GM21526 (cell line): Measurements from ENCODE around the gene NAP1L4.

Experiments
- ATAC-seq: cut with Tn5 transposase; IDR thresholded peaks from one replicate; pipeline ENCODE4 v1.9.1; 2021; ENCODE audit warnings: moderate library complexity; ENCODE audit not compliant: unreplicated experiment, low FRiP score

The NAP1L4 gene

DNA sequence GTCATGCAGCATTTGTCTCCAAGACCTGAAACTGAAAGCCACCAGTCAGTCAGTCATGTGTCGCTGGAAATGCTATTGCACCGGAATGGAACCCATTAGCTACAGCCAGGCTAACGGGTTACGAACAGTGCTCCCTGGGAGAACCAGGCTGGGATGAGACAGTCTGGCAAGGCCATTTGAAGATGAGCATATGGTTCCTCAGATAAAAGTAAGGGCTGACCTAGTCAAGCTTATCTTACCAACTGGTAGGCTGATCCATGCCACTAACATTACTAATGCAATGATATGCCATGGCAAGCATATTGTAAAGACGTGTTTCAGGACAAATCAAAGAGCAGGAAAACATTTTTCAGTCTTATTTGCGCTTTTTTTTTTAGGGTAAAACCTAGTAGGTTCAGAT, 28.4 kb downstream of the NAP1L4 start:
- no peak for ATAC-seq

DNA sequence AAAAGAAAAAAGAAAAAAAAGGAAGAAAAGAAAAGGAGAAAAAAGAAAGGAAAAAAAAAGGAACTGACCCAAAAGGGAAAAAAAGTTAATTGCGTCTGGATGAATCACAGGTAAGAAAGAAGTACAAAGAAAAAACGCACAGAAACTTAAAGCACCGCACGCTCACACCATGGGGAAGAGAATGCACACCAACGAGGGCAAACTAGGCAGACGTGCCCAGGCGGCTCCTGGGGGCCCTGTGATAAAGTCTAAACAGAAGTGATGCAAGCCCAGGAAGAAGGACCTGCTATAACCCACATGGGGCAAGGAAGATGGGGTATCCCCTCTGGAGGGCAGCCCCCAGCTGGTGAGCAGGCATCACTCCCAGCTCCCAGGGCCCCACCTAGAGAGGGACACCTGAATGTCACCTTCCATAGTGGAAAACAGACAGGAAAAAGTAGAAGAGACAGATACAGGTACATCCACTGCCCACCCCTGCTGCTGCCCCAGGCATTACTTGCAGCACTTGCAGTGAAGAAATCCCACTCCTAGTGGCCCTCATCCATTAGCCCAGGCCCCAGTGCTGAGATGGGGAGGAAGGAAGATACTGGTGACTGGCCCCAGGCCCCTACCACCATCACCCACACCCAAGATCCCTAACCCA, 28.9 kb downstream of the NAP1L4 start:
- ATAC-seq = no peak

DNA sequence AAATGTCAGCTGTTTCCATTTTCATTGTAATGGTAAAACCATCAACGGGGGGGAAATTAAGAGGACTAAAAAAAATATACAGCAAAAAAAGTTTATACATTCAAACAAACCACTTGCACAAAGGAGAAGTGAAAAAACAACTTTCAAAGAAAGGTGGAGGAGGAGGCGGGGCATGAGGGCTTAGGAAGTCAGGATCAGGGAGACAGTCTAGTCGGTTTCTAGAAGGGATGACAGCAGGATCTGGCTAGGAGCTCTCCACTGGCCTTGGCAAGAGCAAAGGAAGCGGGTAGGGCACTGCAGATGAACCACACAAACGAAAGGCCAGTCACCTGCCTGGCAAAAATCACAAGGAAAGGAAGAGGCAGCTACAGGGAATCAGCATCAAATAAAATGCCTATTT, 31.0 kb downstream of the NAP1L4 start:
- no peak for ATAC-seq

DNA sequence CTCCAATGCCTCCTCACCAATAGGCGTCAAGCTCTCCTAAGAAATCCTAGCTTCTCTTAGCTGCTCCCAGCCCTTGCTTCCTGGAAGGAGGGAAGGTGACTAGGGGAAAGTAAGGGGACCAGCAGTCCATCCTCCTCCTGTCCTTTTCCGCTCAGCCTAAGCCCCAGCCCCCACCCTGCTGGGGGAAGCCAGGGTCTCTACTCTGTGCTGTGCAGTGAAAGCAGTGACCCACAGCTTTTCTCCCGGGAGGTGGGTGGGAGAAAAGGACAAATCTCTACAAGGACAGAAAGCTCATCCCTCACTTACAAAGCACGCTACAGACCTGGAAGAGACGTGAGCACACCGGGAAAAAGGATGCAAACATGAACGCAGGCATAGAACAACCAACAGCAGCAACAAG, 32.0 kb downstream of the NAP1L4 start:
- no peak for ATAC-seq

DNA sequence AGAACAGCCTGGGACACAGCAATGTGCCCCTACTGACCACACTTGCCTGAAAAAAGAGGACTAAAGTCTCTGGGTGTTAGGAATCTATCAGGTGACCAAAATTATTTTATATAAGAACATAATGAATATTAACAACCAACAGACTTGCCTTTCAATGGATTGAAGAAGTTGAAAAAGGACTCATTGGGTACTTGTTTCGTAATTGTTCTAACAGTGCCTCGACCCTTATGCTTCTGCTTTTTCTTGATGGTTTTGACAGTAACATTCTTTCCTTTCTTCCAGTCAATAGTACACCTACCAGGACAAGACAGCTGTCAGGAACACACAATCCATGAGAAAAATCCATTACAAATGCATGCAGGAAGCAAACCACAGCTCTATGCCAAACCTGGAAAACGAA, 33.9 kb downstream of the NAP1L4 start:
- no peak for ATAC-seq

DNA sequence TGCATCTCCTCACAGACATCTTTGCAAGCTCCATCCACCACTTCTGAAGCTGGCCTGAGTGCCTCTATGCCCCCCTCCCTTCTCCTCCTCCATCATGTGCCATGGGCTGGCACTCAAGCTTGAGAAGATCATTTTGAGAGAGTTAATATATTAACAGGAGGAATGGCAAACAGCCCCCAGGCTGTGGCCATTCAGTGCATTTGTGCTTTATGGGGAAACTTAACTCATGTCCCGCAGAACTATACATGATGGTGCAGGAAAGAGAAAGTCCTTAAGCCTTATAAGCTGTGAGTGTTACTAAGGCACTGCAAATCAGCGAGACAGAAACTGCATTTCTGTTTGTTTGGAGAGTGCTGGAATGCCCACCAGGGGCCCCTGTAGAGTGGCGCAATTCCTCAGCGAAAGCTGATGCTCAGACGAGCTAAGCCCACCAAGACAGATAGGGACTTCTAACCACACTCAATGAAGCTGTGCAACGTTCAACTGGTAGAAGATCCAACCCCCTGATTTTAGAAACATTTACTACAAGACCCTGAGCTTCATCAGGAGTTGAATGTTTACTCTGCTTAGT, 36.1 kb downstream of the NAP1L4 start:
- no peak for ATAC-seq

DNA sequence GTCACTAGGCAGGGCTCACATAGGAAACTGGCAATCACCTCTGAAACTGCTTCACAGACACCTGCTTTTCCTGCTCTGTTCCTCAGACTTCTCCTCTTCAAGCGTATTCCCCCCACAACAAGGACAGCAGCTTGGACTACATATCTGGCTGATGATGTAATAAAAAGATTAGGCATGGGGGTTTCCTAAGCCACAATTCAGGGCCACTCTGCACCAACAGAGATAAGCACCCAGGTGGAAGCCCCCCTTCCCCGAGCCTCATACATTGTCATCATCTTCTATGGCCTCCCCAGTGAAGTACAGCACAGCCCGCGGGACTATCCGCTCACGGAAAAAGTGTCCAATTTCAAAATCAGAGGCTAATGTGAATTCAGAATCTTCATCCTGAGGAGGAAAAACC, 37.9 kb downstream of the NAP1L4 start:
- no peak for ATAC-seq

DNA sequence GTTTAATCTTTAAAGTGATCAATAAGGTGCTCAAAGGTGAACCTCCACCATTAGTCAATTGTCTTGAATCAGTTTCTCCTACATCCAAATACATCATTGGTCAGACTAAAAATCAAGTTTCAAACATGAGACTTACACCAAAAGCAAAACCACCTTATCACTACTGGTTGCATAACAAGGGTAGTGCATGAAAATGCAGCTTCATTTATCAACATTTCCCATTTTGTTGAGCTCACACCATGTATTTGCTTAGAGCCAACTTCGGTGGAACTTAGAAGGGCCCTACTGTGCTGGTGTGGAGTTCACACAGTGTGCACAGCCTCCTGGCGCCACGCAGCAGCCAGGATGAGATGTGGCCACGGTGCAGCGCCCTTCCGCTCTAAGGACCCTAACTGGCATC, 39.8 kb downstream of the NAP1L4 start:
- no peak for ATAC-seq

DNA sequence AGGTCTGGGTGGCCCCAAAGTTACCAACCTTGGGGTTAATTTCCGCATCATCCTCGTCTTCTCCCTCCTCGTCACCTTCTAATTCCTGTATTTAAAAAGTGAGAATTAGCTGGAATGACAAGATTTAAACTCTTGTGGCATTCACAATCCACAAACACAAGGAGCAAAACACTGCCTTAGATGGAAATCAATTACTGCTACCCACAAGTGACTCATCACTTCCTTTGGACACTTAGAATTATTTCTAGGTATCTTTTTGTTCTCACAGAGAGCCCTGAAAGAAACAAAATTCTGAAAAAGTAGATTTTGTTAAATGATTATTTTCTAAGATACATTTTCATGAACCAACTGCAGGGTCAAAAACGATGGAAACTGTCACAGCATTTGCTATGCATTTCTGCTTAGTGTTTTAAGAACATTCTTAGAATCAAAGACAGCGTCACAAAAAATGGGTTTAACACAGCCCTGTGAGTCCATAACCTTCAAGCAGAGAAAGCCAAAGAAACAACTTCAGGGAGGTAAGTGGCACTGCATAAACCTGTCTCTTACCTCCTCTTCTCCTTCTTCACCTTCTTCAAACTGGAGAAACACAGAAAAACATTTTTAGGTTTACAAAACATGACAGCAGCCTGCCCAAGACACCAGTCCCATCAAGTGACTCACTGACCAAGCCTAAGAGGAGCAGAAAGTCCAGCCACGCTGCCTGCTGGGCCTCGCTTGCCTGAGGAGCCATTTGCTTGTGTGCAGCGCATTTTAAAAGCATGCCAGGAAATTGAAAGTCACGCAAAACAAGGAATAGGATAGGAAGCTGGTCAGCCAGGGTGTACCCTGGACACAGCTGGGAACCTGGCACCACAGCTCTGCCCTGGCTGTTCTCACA, 40.7 kb downstream of the NAP1L4 start:
- ATAC-seq = no peak

DNA sequence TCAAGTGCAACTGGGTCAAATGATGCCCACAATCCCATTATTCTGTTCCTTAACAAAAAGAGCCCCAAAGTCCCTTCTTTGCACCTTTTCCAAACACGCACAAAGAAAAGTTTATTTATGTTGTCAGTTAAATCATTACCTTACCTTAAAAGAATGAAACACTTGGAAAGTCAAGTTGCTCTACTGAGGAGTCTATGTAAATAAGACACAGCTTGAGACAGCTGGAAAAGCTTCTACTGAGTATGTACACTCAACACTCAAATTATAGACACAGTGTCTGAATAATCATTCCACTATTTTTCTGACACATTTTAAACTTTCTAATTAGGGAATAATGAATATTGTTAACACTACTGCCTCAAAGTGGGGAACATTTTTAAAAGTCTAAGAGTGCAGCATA, 41.3 kb downstream of the NAP1L4 start:
- no peak for ATAC-seq

DNA sequence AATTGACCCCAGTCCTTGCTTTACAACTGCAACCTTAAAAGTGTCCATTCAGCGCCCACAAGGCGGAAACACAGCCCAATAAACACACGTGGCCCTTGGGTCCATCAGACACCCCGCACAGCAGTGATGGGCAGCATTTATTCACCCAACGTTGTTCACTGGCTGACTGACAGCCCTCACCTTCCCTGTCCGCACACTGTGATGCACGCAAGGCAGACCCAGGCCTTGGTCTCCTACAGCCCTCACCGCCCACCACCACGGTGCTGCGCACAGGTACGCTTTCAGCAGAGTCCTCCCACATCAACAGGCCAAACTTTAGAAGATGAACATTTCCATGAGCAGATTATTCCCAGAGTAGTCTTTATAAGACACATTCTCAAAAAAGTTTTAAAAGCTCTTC, 42.2 kb downstream of the NAP1L4 start:
- ATAC-seq = no peak

DNA sequence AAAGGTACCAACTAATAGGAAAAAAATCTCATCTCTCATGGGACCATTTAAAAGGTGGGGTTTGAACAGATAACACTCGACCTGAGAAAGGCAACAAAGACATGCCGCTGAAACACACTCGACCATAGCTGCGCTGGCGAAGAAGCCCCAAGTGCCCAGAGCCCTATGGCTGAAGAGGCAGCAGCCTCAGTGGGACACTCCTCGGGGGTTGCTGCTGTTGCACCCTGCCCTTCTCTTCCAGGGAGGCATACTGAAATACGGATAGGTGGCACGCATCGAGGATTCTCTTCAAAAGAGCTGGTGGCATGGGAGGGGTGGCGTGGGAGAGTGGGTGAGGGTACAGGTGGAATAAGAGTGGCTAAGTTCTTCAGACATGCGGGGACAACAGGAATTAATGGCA, 44.4 kb downstream of the NAP1L4 start:
- no peak for ATAC-seq

DNA sequence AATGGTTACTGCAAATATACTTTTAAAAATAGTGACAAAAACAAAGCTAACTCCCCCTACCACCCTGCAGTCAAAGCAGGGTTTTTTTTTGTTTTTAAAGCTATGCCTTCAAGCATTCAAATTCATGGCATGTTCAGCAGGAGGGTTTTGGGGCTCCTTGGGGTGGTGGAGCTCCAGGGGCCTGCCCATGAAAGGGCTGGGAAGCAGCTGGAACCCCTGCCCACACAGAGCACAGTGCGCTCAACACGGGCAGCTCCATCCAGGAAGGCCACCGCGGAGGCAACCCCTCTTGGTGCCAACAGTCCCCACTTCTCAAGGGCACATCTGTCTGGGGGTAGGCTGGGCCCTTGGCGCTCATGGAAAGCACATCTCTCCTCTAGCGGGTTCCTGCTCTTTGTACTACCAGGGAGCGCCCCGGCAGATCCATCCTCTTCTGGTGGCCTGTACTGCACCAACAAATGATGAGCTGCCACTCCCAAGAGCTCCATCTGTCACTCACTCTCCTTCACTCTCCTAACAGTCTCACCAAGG, 46.3 kb downstream of the NAP1L4 start:
- ATAC-seq = no peak

DNA sequence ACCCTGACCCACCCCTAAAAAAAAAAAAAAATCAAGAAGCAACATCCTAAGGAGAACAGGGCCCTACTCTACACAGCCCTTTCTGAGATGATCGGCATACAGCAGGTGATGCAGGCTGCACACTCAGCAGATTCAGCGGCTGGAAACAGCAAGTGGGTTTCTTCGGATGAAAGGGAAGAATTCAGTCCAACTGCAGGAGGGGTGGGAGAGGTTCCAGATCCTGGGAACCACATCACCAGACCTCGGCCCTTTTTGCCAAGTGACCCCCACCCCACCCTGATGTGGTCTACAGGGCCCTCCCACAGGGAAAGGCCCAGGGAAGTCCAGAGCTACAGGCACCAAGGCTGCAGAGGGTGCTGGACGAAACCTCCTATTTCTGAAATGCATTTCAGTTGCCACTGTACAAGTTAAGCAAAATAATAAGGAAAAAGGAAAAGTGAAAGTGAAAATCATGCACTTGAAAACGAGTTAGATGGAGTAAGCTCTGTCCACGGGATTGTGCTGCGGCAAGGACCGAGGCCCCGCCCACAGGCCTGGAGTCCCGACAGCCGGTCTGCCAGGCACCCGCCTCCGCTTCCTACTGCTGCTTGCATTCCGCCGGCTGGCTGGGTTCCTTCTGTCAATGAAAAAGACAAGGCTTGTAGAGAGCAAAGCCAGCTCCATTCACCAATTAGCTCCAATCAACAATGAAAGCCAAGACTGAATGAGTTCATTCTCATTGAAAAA, 46.9 kb downstream of the NAP1L4 start:
- ATAC-seq = no peak

DNA sequence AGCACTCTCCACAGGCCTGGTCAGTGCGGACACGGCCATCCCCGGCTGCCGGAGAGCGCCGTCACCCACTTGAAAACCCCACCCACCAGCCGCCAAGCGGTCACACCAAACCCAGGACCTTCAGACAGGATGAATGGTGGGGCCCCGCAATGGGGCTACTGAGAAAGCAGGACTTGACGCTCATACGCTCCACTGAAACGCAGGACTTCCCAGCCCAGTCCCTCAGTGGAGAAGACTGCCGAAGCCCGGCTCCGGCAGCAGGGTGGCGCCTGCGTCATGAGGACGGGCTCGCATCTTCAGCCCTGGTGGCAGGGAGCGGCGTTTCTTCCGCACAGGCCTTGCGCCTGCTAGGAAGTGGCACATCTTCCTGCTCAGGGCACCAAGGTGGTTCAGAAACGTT, 47.6 kb downstream of the NAP1L4 start:
- no peak for ATAC-seq

DNA sequence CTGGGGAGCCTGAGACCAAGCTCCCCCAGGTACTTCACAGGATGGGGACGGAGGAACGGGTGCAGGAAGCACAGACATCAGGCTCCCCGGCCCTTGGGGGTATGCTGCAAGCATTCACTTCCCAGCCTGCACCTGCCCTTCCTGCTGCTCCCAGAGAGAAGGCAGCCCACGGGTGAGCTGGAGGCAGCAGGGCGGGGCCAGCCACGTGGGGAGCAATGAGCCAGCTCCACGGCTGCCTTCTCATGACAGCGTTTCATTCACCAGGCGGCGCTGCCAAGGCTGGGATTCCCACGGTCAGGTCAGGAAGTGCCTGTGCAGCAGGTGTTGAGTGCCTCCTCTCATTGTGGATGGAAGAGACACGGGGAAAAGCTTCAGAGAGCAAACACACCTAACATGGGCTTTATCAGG, 48.4 kb downstream of the NAP1L4 start:
- ATAC-seq = no peak

DNA sequence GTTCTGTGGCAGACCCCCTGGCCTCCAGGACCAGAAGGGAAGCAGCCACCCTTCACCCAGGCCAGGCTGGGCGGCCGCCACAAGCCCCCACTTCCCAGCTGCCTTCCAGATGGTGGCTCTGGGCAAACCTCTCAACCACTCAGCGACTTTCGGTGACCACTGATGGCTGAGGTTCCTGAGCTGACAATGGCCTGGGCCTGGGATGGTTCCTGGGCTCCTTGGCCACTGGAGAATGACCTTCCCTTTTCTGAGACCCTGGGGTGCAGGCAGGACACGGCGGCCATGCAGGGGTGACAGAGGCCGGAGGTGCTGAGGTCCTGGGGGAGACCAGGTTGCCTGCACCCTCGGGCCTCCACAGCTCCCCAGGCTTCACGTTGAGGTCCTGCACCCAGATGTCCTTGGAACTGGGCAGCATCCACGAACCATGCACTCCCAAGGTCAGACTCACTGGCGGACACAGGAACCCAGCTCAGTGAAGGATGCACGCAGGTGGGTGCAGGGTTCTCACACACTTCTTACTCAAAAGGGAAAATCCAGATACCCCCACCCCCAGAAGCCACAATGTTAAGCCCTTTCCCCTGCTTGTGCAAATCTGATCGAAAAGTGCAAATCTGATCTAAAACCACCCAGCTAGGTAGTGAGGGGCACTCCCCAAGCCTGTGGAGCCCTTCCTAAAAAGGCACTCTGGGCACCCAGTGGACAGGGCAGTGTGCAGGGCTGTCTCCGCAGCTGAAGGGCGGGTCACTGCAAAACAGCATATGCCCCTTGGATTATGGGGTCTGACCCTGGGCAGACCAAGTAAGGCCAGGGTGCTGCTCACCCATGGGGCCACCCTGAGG, 49.0 kb downstream of the NAP1L4 start:
- ATAC-seq = no peak

DNA sequence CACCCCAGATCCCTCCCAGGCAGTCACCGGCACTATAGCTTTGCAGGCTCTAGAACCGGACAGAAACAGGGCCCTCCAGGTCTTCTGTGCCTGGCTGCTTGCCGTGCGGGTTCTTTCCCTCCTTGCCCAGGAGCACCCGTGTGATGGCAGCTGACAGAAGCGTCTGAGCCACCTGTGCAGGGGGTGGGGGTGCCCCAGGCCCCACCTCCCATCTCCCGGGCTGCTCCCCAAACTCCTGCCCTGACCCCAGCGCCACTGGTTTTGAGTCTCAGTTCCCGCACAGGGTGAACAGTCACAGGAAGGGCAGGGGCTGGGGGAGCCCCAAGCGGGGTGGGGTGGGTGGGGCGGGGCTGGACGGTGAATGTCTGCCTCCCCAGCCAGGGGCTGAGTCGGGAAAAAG, 49.7 kb downstream of the NAP1L4 start:
- ATAC-seq = no peak

DNA sequence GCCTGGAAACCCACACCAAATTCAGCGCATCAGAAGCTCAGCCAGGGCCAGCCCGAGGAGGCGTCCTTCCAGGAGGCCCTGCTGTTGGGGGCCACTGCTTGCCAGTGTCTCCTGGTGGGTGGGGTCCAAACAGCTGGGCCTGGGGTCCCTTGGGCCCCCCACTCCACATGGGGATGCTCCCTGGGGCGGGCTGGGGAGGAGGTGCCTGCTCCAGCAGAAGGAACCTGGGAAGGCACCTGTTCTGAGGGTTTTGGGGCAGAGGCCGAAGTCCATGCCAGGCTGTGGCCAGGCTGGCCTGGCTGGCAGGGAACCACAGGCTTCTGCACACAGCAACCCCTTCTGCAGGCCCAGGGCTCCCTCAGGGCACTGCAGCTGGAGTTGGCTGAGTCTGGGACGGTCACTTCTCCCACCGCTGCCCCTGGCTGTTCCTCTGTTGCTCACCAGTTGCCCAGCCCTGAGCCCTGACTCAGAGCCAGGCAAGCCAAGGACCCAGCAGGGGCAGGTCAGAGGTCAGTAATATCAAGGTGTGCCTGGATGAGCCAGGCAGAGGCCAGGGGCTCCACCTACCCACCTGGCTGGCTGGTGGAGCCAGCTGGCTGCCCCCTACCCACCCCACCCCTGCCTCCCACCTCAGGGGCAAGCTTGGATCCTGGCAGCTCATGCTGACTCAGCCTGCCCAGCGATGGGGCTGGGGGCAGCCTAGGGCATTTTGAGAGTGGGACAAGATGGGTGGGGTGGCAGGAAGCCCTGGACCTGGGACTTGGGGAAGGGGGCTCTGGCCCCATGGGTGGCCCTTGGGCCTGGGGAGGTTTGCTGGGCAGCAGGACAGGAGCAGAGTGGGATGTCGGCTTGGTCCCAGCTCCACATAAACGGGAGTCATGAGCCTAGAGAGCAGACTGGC, 51.0 kb downstream of the NAP1L4 start:
- ATAC-seq = no peak
